HG02571 (cell line): ENCODE data around the gene AUP1.

ENCODE experiments used
- ATAC-seq: cut with Tn5 transposase; IDR thresholded peaks from one replicate; pipeline ENCODE4 v1.9.1; 2021; ENCODE audit warnings: mild to moderate bottlenecking, moderate library complexity; ENCODE audit not compliant: unreplicated experiment

AUP1 gene

DNA sequence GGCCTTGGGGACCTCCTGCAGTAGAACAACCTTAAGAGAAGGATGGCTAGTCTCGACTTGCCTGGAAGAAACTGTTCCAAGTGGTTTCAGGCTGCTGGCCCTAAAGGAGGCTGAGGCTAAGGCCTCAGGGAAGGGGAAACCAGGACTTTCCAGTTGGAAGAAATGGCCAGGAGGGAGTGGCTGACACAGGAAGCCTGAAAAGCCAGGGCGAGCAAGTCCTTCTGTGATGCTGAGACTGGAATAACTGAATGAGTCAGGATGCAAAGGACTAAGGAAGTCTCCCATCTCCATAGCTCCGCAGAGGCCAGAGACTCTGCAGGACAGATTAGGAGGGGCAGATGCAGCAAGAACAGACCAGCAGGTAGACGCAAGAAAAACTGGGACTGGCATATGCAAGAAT is 7.6 kb upstream of the AUP1 start:
- ATAC-seq = no peak

GRCh38 chr2:74536166-74536950 is 6.9 kb upstream of the AUP1 start:
- ATAC-seq = no peak

- no peak for ATAC-seq
Measured at GRCh38 chr2:74535440-74535965, 6.0 kb upstream of the AUP1 start.

DNA sequence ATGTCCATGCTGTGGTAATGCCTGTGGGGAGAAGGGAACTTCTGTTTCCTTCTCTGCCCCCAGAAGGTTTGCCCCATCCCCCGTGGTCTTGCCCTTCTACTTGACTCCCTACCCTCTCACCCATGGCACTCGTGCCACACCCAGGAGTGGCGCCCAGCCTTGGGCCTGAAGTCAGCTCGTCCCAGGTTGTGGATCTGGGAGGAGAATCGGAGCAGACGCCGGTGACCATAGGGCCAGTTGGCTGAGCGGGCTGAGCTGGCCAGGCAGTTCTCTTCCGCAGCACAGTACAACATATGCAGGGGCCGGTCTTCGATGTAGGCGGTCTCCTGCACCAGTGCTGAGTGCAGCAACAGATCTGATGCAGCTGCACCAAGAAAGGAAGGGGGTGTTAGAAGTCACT is 4.9 kb upstream of the AUP1 start:
- ATAC-seq = no peak

DNA sequence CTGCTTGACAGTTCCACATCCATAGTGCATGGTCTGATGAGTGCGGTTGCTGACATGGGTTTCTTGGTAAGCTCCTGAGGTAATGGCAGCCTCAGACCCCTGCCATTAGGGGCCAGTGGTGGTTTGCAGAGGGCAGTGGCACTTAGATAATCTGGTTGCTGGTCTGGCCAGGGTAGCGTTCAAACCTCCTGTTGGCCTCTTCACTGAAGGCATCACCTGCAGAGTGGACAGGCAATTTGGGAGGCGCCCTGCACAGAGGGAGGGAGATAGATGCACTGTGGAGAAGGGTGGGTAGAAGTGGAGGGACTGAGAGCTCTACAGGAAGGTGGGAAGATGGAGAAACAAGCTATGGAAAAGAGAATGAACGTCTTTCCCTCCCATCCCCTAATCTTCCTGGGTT is 4.0 kb upstream of the AUP1 start:
- no peak for ATAC-seq

GRCh38 chr2:74532222-74532621 is 2.7 kb upstream of the AUP1 start:
- ATAC-seq = no peak

GRCh38 chr2:74531666-74532065 is 2.2 kb upstream of the AUP1 start:
- ATAC-seq = no peak

- no peak for ATAC-seq
Measured at GRCh38 chr2:74530239-74531187, 1.0 kb upstream of the AUP1 start.

- peak; percentile 8 for ATAC-seq
Measured at GRCh38 chr2:74528600-74529356, 728 bp downstream of the AUP1 start.

- no peak for ATAC-seq
Measured at GRCh38 chr2:74527741-74528140, 1.8 kb downstream of the AUP1 start.

DNA sequence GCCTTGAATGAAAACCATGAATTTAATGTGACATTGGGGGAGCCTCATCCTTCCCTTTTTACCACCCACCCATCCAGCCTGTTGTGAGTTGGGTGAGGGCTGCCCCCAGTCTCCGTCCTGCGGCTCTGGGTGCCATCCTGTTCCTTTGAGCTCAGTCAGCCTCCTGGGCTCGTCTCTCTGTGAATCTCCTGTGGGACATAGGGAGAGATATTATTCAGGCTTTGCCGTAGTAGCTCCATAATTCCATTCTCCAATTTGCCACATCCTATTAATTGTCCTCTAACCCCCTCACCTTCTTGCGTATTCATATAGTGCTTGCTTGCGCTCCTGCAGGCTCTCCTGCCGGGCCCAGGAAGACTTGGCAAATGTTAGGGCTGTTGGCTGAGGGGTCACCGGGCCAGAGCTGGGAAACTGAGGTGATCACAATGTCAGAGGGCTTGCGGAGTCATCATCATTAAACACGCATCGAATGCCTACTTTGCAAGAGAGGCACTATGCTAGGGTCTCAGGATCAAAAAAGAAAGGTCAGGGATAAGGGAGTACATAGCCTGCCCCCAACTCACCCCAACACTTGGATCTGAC is 2.8 kb downstream of the AUP1 start:
- no peak for ATAC-seq

DNA sequence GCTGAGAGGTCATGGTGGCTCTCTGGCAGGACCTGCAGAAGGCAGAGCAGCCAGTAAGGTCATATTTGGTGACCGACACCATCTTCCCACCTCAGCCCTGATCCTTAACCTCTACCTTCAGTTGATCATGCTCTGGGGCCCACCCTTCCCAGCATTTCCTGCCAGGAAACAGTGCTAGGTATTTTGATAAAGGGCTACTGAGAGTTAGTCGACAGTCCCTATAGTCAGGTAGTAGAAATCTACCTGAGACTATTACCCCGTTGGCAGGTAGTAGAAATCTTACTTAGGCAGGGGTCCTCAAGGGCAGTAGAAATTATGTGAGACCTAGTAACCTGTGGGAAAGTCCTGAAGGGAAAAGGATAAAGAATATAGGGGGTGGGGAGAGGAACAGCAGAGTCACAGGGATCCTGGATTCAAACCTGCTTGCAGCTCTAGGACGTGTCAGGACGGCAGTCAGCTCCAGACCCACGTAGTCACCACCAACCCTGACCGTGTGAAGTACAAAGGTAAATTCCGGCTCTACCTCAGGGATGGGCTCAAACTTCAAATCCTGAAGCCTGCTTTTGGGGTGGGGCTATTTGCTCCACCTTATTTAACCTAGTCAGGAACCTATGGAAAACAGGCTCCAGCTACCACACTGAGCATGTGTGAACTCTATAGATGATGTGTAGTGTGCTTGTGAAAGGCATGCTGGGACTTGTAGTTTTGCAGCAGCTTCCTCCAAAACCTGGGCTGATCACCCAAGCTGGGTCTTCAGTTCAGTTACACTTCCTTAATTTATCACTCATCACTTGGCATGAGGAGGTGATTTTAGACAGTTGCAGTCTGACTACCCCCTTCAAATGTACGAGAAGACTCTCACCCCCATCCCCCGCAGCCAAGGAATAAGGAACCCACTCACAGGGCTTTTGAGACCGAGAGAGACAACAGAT is 3.5 kb downstream of the AUP1 start, which contains the start of gene DQX1:
DQX1 (minus strand) TSS at position 515 of the 932 bp plus-strand sequence; CDS start at position 13, 502 bp downstream.
- no peak for ATAC-seq

DNA sequence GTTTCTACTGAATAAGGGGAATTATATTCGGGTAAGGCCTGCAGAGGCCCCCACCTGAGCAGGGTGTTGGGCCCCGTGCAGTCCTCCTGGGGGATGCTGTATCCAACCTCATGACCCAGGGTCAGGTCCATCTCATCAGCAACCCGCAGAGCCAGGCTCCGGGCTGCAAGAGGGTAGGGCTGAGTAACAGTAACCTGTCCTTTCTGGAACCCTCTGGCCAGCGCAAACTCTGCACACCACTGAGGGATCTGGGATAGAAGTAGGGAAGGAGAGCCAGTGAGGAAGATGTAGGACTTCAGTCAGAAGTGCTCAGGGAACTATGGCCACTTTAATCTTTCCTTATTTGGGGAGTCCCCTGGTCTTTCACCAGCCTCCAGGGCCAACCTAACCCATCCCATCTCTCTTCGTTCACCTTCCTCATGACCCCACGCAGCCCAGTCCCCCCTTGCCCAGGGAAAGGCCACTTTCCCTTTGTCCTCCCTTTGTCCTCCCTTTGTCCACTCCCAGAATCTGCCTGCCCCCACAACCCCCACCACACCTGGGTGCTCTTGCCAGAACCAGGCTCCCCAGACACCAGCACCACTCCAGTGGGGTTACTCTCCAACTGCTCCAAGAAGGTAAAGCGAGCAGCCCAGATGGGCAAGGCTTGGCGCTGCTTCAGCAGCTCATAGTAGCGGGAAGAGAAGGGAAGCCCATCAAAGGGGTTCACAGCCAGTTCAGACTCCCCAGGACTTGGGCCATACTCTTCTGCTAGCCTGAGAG is 4.4 kb downstream of the AUP1 start:
- ATAC-seq = no peak

DNA sequence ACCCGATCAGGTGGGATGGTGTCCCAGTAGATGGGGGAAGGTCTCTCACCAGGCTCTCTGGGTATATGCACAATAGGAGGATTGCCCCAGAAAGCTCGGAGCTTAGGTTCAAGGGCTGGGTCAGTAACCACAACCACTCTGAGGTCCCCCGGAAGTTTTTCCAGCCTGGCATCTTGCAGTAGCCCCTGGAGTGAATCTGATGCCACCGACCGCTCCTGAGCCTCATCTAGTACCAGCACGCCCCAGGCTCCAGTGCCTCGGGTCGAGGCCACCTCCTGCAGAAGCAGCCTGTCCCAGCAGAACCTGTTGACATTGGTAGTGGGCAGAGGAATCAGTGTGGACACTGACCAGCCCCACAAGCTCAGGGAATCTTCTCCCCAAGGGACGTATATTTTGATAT is 5.5 kb downstream of the AUP1 start:
- ATAC-seq = no peak

DNA sequence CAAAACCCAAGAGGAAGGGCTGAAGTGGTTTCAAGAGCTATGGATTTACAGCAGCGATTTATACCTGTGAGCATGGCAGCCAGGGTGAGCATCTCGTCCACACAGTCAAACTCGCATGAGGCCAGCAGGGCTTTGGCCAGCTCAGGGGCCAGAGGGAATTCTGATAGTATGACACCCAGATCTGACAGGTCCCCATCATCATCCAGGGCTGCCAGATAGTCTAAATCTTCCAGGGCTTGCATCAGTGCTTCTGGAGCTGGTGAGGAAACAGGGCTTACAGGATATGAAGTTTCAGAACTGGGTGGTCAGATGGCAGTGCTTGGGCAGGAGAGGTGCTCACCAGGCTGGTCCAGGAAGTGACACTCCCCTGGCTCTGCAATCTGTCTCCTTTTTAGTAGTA is 7.0 kb downstream of the AUP1 start:
- ATAC-seq = no peak

GRCh38 chr2:74516650-74517049 is 12.9 kb downstream of the AUP1 start:
- ATAC-seq = no peak

DNA sequence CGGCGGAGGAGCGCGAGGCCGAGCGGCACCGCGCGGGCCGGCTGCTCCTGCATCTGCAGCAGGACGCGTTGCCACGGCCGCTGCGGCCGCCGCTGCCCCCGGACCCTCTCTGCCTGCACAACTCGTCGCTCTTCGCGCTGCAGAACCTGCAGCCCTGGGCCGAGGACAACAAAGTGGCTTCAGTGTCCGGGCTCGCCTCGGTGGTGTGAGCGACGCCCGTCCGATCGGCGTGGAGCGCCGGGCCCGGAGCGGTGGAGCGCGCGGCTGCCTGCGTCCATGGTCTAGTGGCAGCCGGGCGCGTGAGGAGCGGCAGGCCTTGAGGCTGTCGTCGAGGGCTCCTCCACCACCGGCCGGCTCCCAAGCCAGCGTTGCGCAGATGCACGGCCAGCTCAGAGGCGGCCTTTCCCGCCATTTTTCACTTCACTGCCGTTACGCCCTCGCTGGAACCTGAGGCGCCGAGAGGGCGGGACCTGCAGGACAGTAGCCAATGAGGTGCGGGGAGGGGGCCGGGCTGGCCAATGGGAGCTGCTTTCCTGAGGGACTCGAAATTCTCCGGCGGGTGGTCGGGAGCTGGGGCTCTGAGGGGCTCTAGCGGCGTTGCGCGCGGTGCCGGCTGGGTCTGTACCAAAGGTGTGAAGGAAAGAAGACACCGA is 13.4 kb downstream of the AUP1 start:
- no peak for ATAC-seq

DNA sequence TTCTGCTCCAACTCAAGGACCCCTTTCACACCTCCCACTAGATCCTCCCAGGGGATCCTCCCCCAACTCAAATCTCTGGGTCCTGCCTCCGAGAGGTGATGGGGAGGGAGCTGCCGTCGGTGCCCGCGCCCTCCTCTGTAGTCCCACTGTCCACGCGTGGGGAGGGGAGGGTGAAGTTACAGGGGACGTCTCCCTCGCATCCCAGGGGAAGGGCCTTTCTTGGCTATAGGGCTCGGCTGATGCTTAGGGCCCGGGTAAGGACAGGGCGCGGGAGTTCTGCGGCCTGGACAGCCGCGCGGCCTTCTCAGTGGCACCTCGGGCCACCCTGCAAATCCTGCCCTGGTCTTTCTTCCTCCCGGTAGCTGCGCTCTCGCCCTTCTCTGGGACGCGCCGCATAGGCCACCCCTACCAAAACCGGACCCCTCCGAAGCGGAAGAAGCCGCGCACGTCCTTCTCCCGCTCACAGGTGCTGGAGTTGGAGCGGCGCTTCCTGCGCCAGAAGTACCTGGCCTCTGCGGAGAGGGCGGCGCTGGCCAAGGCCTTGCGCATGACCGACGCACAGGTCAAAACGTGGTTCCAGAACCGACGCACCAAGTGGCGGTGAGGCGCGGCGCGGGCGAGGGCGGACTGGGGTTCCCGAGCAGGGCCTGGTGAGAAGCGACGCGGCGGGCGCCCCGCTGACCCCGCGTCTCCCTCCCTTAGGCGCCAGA is 14.1 kb downstream of the AUP1 start:
- no peak for ATAC-seq
